SK-N-SH treated with all-trans-retinoic acid at 6 μM for 48 hours (cell line): ENCODE results near the gene PKLR.

ENCODE experiments used
- ATAC-seq: fragments of 200-7000 bp; cut with Tn5 transposase; 3 replicates; pipeline ENCODE4 v1.9.1; 2020; ENCODE audit warnings: mild to moderate bottlenecking, moderate library complexity
- ARNTL ChIP-seq: fragments of 450-650 bp; formaldehyde crosslinking; IDR thresholded peaks from 2 replicates; pipeline ENCODE4 v1.5.0; 2020; ENCODE audit warnings: low read depth, mild to moderate bottlenecking, moderate library complexity, borderline replicate concordance
- BACH2 ChIP-seq: fragments of 250-450 bp; sonication (Bioruptor Pico); IDR thresholded peaks from 2 replicates; pipeline ENCODE4 v1.9.0; 2021; ENCODE audit warnings: mild to moderate bottlenecking, borderline replicate concordance
- CSDC2 ChIP-seq: fragments of 250-450 bp; sonication (Bioruptor Pico); IDR thresholded peaks from 2 replicates; pipeline ENCODE4 v1.5.0; 2020; ENCODE audit warnings: mild to moderate bottlenecking, moderate library complexity
- ESRRG ChIP-seq: fragments of 250-450 bp; sonication (Bioruptor Pico); IDR thresholded peaks from 2 replicates; pipeline ENCODE4 v1.6.1; 2021; ENCODE audit warnings: mild to moderate bottlenecking
- GLIS3 ChIP-seq: fragments of 250-450 bp; sonication (Bioruptor Pico); IDR thresholded peaks from 2 replicates; pipeline ENCODE4 v1.5.0; 2020; ENCODE audit warnings: mild to moderate bottlenecking, moderate library complexity
- ISL1 ChIP-seq: fragments of 250-450 bp; sonication (Bioruptor Pico); IDR thresholded peaks from 2 replicates; pipeline ENCODE4 v2.1.2; 2022; ENCODE audit warnings: mild to moderate bottlenecking, moderate library complexity
- OSR1 ChIP-seq: fragments of 250-450 bp; sonication (Bioruptor Pico); IDR thresholded peaks from 2 replicates; pipeline ENCODE4 v1.8.0; 2022; ENCODE audit warnings: moderate library complexity, mild to moderate bottlenecking, inconsistent platforms
- PPARA ChIP-seq: fragments of 250-450 bp; sonication (Bioruptor Pico); IDR thresholded peaks from 2 replicates; pipeline ENCODE4 v1.5.0; 2020; ENCODE audit warnings: mild to moderate bottlenecking, borderline replicate concordance
- RARB ChIP-seq: fragments of 250-450 bp; sonication (Bioruptor Pico); IDR thresholded peaks from 2 replicates; pipeline ENCODE4 v1.8.0; 2021; ENCODE audit warnings: mild to moderate bottlenecking, moderate library complexity
- SNAI2 ChIP-seq: fragments of 250-450 bp; sonication (Bioruptor Pico); IDR thresholded peaks from 2 replicates; pipeline ENCODE4 v1.5.0; 2020; ENCODE audit warnings: mild to moderate bottlenecking, moderate library complexity
- TCF4 ChIP-seq: fragments of 250-450 bp; sonication (Bioruptor Pico); IDR thresholded peaks from 2 replicates; pipeline ENCODE4 v1.8.0; 2021; ENCODE audit warnings: mild to moderate bottlenecking, moderate library complexity, borderline replicate concordance
- TOX ChIP-seq: fragments of 250-450 bp; sonication (Bioruptor Pico); IDR thresholded peaks from 2 replicates; pipeline ENCODE4 v1.8.0; 2021; ENCODE audit warnings: mild to moderate bottlenecking, moderate library complexity, borderline replicate concordance
- ZC3H10 ChIP-seq: fragments of 250-450 bp; sonication (Bioruptor Pico); IDR thresholded peaks from 2 replicates; pipeline ENCODE4 v1.5.1; 2021; ENCODE audit warnings: mild to moderate bottlenecking, moderate library complexity
- ZFP30 ChIP-seq: fragments of 450-650 bp; formaldehyde crosslinking; IDR thresholded peaks from 2 replicates; pipeline ENCODE4 v1.5.0; 2022; ENCODE audit warnings: mild to moderate bottlenecking, moderate library complexity
- ZNF565 ChIP-seq: fragments of 450-650 bp; formaldehyde crosslinking; conservative IDR thresholded peaks from 2 replicates; pipeline ENCODE4 v1.5.0; 2020; ENCODE audit warnings: low read depth, mild to moderate bottlenecking, moderate library complexity
- ZNF70 ChIP-seq: fragments of 450-650 bp; formaldehyde crosslinking; IDR thresholded peaks from 2 replicates; pipeline ENCODE4 v1.5.0; 2020; ENCODE audit warnings: mild to moderate bottlenecking, moderate library complexity
- ZNF8 ChIP-seq: fragments of 450-650 bp; formaldehyde crosslinking; IDR thresholded peaks from 2 replicates; pipeline ENCODE4 v1.5.0; 2020; ENCODE audit warnings: mild to moderate bottlenecking, moderate library complexity
- TF ChIP-seq, protein P1 (sequence below): fragments of 250-450 bp; sonication (Bioruptor Pico); IDR thresholded peaks from 2 replicates; pipeline ENCODE4 v1.5.1; 2021; ENCODE audit warnings: mild to moderate bottlenecking, moderate library complexity
- TF ChIP-seq, protein P2 (sequence below): fragments of 250-450 bp; sonication (Bioruptor Pico); IDR thresholded peaks from 2 replicates; pipeline ENCODE4 v1.8.0; 2021; ENCODE audit warnings: low read depth, mild to moderate bottlenecking, moderate library complexity, borderline replicate concordance
- TF ChIP-seq, protein P3 (sequence below): fragments of 250-450 bp; sonication (Bioruptor Pico); IDR thresholded peaks from 2 replicates; pipeline ENCODE4 v1.5.0; 2020; ENCODE audit warnings: mild to moderate bottlenecking, moderate library complexity
- TF ChIP-seq, protein P4 (sequence below): fragments of 250-450 bp; sonication (Bioruptor Pico); IDR thresholded peaks from 2 replicates; pipeline ENCODE4 v1.8.0; 2020; ENCODE audit warnings: mild to moderate bottlenecking, moderate library complexity, borderline replicate concordance

The PKLR gene

DNA sequence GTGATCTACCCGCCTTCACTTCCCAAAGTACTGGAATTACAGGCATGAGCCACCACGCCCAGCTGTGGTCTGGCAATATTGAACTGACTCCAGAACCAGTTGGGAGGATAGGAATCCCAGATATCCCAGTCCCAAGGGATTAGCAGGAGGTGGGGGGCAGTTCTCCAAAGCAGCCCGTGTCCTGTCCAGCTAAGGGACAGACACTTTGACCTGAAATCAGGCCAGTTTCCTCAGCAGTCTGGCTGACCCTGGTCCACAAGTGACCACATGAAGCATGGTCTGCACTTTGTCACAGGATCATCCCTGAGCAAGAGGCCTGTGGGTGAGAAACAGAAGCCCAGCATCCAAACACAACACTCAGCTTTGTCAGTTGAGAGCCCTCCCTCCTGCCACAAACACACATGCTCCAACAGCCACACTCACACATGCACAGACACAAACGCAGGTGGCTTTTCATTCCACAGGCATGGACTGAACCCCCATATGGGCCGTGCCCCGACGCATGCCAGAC, 4.7 kb upstream of the PKLR start:
- no peak for ATAC-seq
- no peak for TF ChIP-seq ISL1
- no peak for TF ChIP-seq SNAI2 (CRISPR knock-in tag)
- TF ChIP-seq ESRRG (CRISPR knock-in tag), result no peak
- no peak for TF ChIP-seq ZC3H10
- TF ChIP-seq, protein P1, sequence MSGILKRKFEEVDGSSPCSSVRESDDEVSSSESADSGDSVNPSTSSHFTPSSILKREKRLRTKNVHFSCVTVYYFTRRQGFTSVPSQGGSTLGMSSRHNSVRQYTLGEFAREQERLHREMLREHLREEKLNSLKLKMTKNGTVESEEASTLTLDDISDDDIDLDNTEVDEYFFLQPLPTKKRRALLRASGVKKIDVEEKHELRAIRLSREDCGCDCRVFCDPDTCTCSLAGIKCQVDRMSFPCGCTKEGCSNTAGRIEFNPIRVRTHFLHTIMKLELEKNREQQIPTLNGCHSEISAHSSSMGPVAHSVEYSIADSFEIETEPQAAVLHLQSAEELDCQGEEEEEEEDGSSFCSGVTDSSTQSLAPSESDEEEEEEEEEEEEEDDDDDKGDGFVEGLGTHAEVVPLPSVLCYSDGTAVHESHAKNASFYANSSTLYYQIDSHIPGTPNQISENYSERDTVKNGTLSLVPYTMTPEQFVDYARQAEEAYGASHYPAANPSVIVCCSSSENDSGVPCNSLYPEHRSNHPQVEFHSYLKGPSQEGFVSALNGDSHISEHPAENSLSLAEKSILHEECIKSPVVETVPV, result no peak
- TF ChIP-seq, protein P2, sequence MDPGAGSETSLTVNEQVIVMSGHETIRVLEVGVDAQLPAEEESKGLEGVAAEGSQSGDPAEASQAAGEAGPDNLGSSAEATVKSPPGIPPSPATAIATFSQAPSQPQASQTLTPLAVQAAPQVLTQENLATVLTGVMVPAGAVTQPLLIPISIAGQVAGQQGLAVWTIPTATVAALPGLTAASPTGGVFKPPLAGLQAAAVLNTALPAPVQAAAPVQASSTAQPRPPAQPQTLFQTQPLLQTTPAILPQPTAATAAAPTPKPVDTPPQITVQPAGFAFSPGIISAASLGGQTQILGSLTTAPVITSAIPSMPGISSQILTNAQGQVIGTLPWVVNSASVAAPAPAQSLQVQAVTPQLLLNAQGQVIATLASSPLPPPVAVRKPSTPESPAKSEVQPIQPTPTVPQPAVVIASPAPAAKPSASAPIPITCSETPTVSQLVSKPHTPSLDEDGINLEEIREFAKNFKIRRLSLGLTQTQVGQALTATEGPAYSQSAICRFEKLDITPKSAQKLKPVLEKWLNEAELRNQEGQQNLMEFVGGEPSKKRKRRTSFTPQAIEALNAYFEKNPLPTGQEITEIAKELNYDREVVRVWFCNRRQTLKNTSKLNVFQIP (CRISPR knock-in tag), result no peak
- TF ChIP-seq TOX, result no peak
- no peak for TF ChIP-seq TCF4 (CRISPR knock-in tag)
- no peak for TF ChIP-seq ZNF8 (CRISPR knock-in tag)
- no peak for TF ChIP-seq CSDC2
- TF ChIP-seq PPARA, result no peak
- no peak for TF ChIP-seq RARB
- no peak for TF ChIP-seq ARNTL (CRISPR knock-in tag)
- no peak for TF ChIP-seq BACH2
- TF ChIP-seq ZFP30 (CRISPR knock-in tag), result no peak
- TF ChIP-seq, protein P3, sequence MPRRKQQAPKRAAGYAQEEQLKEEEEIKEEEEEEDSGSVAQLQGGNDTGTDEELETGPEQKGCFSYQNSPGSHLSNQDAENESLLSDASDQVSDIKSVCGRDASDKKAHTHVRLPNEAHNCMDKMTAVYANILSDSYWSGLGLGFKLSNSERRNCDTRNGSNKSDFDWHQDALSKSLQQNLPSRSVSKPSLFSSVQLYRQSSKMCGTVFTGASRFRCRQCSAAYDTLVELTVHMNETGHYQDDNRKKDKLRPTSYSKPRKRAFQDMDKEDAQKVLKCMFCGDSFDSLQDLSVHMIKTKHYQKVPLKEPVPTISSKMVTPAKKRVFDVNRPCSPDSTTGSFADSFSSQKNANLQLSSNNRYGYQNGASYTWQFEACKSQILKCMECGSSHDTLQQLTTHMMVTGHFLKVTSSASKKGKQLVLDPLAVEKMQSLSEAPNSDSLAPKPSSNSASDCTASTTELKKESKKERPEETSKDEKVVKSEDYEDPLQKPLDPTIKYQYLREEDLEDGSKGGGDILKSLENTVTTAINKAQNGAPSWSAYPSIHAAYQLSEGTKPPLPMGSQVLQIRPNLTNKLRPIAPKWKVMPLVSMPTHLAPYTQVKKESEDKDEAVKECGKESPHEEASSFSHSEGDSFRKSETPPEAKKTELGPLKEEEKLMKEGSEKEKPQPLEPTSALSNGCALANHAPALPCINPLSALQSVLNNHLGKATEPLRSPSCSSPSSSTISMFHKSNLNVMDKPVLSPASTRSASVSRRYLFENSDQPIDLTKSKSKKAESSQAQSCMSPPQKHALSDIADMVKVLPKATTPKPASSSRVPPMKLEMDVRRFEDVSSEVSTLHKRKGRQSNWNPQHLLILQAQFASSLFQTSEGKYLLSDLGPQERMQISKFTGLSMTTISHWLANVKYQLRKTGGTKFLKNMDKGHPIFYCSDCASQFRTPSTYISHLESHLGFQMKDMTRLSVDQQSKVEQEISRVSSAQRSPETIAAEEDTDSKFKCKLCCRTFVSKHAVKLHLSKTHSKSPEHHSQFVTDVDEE (CRISPR knock-in tag), result no peak

DNA sequence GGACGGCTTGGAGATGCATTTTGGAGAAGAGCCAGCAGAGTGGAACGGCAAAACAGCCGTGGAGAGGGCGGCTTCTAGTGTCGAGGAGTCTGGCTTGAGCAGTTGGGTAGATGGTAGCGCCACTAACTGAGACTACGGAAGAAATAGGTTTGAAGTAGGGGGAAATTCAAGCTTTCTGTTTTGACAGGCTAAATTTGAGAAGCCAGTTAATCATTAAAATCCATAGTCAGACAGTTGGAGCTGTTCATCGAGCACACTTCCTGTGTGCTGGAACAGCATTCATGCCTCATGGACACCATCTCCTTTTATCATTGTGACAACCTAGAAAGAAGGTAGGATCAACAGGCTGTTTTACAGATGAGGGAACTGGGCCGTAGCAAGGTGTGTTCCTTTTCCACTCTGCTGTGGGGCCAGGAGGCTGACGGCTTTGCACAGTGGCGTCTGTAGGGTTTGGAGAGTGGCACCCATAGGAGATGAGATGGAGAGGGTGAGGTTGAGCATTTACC, 3.4 kb upstream of the PKLR start:
- TF ChIP-seq ZFP30 (CRISPR knock-in tag) (no peak), CSDC2 (no peak), ISL1 (no peak), GLIS3 (CRISPR knock-in tag) (no peak), TCF4 (CRISPR knock-in tag) (no peak), ESRRG (CRISPR knock-in tag) (no peak), RARB (no peak), BACH2 (no peak), ZNF70 (CRISPR knock-in tag) (no peak), OSR1 (CRISPR knock-in tag) (no peak), ZNF565 (CRISPR knock-in tag) (no peak), SNAI2 (CRISPR knock-in tag) (no peak), ARNTL (CRISPR knock-in tag) (no peak), PPARA (no peak)
- TF ChIP-seq, protein P2 (CRISPR knock-in tag), result no peak
- TF ChIP-seq, protein P3 (CRISPR knock-in tag), result no peak
- TF ChIP-seq, protein P4, sequence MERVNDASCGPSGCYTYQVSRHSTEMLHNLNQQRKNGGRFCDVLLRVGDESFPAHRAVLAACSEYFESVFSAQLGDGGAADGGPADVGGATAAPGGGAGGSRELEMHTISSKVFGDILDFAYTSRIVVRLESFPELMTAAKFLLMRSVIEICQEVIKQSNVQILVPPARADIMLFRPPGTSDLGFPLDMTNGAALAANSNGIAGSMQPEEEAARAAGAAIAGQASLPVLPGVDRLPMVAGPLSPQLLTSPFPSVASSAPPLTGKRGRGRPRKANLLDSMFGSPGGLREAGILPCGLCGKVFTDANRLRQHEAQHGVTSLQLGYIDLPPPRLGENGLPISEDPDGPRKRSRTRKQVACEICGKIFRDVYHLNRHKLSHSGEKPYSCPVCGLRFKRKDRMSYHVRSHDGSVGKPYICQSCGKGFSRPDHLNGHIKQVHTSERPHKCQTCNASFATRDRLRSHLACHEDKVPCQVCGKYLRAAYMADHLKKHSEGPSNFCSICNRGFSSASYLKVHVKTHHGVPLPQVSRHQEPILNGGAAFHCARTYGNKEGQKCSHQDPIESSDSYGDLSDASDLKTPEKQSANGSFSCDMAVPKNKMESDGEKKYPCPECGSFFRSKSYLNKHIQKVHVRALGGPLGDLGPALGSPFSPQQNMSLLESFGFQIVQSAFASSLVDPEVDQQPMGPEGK (CRISPR knock-in tag), result no peak
- TF ChIP-seq, protein P1, result no peak
- no peak for ATAC-seq
